OCI-LY3 (cell line): ENCODE results near the gene OCIAD1.

Source experiments
- H2AFZ ChIP-seq: fragments of 200-600, 300-600 bp; shearing (Covaris generic); 2 replicates; pipeline ENCODE4 v1.6.0; 2014; ENCODE audit warnings: antibody characterized with exemption, low read depth, low read length
- H3K27ac ChIP-seq: fragments of 200-600, 300-600 bp; sonication (generic); 2 replicates; pipeline ENCODE4 v1.5.1; 2014; ENCODE audit warnings: mild to moderate bottlenecking, low read length, moderate library complexity, mixed read lengths
- H3K27me3 ChIP-seq: fragments of 200-600, 300-600 bp; sonication (generic); 2 replicates; pipeline ENCODE4 v1.6.1; 2014; ENCODE audit warnings: low read depth, low read length, mixed read lengths
- H3K36me3 ChIP-seq: fragments of 200-600, 300-600 bp; sonication (generic); replicated peaks from 2 replicates; pipeline ENCODE3; 2014; ENCODE audit warnings: low read depth, low read length, mixed read lengths
- H3K4me1 ChIP-seq: fragments of 300-600, 200-600 bp; sonication (generic); 2 replicates; pipeline ENCODE4 v1.6.1; 2014; ENCODE audit warnings: low read length, mixed read lengths
- H3K4me2 ChIP-seq: fragments of 200-600, 300-600 bp; sonication (generic); 2 replicates; pipeline ENCODE4 v1.6.1; 2014; ENCODE audit warnings: low read length, mixed read lengths
- H3K4me3 ChIP-seq: fragments of 300-600, 200-600 bp; sonication (generic); 2 replicates; pipeline ENCODE4 v1.5.1; 2014; ENCODE audit warnings: antibody characterized with exemption, mild to moderate bottlenecking, low read length, moderate library complexity
- H3K79me2 ChIP-seq: fragments of 300-600, 200-600 bp; shearing (Covaris generic); 2 replicates; pipeline ENCODE4 v1.6.1; 2014; ENCODE audit warnings: mild to moderate bottlenecking, low read length, mixed read lengths
- H3K9ac ChIP-seq: fragments of 300-600, 200-600 bp; shearing (Covaris generic); 2 replicates; pipeline ENCODE4 v1.6.0; 2014; ENCODE audit warnings: mild to moderate bottlenecking, low read length, moderate library complexity
- H3K9me3 ChIP-seq: fragments of 200-600, 300-600 bp; shearing (Covaris generic); 2 replicates; pipeline ENCODE4 v1.6.1; 2014; ENCODE audit warnings: low read length, mixed read lengths; ENCODE audit not compliant: insufficient read depth
- H4K20me1 ChIP-seq: fragments of 200-600, 300-600 bp; sonication (generic); 2 replicates; pipeline ENCODE4 v1.6.1; 2016; ENCODE audit warnings: low read length, mixed read lengths; ENCODE audit not compliant: insufficient read depth
- CTCF ChIP-seq: fragments of 200-600, 300-600 bp; sonication (generic); IDR thresholded peaks from 2 replicates; pipeline ENCODE4 v1.5.1; 2014; ENCODE audit warnings: antibody characterized with exemption, low read length, low read depth
- EZH2phosphoT487 ChIP-seq: fragments of 200-600 bp; shearing (Covaris generic); IDR thresholded peaks from 2 replicates; pipeline ENCODE4 v1.6.1; 2018; ENCODE audit warnings: antibody characterized with exemption, mixed run types, low read depth

Gene OCIAD1

GRCh38 chr4:48827622-48828021 is 3.3 kb upstream of the OCIAD1 start:
- Histone ChIP-seq H3K9me3 (no peaks in the 10 kb centered on the region), H3K36me3 (no peaks in the 10 kb centered on the region)

GRCh38 chr4:48831532-48832030 is 693 bp downstream of the OCIAD1 start:
- TF ChIP-seq EZH2phosphoT487, result no peak
- no peak for TF ChIP-seq CTCF
- peaks cover 24% of the 10 kb centered on the region for H3K36me3 ChIP-seq
- peak overlapping the region; percentile 98 for H3K4me3 ChIP-seq
- H3K27me3 ChIP-seq, result no peaks in the 10 kb centered on the region
- peak overlapping the region; percentile 100 for H3K9ac ChIP-seq
- peaks cover 6% of the 10 kb centered on the region; the same call in 1 of the 2 replicates for H4K20me1 ChIP-seq
- H3K27ac ChIP-seq, result peak overlapping the region; percentile 89
- H3K4me2 ChIP-seq, result peak overlapping the region; percentile 91
- peak overlapping the region; percentile 97 for H2AFZ ChIP-seq
- no peaks in the 10 kb centered on the region for H3K9me3 ChIP-seq
- H3K79me2 ChIP-seq, result peaks cover 43% of the 10 kb centered on the region
- H3K4me1 ChIP-seq, result peaks cover 13% of the 10 kb centered on the region

More at GRCh38 chr4:48827622-48828021, 3.3 kb upstream of the OCIAD1 start:
- no peak for TF ChIP-seq CTCF
- TF ChIP-seq EZH2phosphoT487, result no peak
- Histone ChIP-seq H3K27me3 (no peaks in the 10 kb centered on the region), H3K9ac (no peak overlapping the region), H3K79me2 (peaks cover 17% of the 10 kb centered on the region), H2AFZ (no peak overlapping the region), H4K20me1 (peaks cover 4% of the 10 kb centered on the region; the same call in 1 of the 2 replicates), H3K4me2 (no peak overlapping the region), H3K4me1 (peaks cover 13% of the 10 kb centered on the region), H3K4me3 (no peak overlapping the region), H3K27ac (no peak overlapping the region)

GRCh38 chr4:48832571-48832970 is 1.7 kb downstream of the OCIAD1 start:
- H3K9ac ChIP-seq, result peak overlapping the region; percentile 100; the same call in 1 of the 2 replicates
- H2AFZ ChIP-seq, result no peak overlapping the region
- H3K9me3 ChIP-seq, result no peaks in the 10 kb centered on the region
- H3K79me2 ChIP-seq, result peaks cover 43% of the 10 kb centered on the region
- peaks cover 13% of the 10 kb centered on the region for H3K4me1 ChIP-seq
- no peaks in the 10 kb centered on the region for H3K27me3 ChIP-seq
- H3K36me3 ChIP-seq, result peaks cover 26% of the 10 kb centered on the region
- H3K4me3 ChIP-seq, result peak overlapping the region; percentile 98
- no peak overlapping the region for H3K27ac ChIP-seq
- H4K20me1 ChIP-seq, result peaks cover 6% of the 10 kb centered on the region; the same call in 1 of the 2 replicates
- no peak for TF ChIP-seq CTCF
- no peak for TF ChIP-seq EZH2phosphoT487
- H3K4me2 ChIP-seq, result peak overlapping the region; percentile 91

GRCh38 chr4:48836658-48837057 is 5.8 kb downstream of the OCIAD1 start:
- H3K79me2 ChIP-seq, result peaks cover 61% of the 10 kb centered on the region

More at GRCh38 chr4:48836658-48837057, 5.8 kb downstream of the OCIAD1 start:
- Histone ChIP-seq H3K4me1 (peaks cover 7% of the 10 kb centered on the region; the same call in 1 of the 2 replicates), H3K9ac (no peak overlapping the region), H3K27me3 (no peaks in the 10 kb centered on the region), H3K4me2 (no peak overlapping the region), H3K27ac (no peak overlapping the region), H3K9me3 (no peaks in the 10 kb centered on the region), H3K36me3 (peaks cover 50% of the 10 kb centered on the region), H2AFZ (no peak overlapping the region), H3K4me3 (no peak overlapping the region), H4K20me1 (peaks cover 18% of the 10 kb centered on the region; the same call in 1 of the 2 replicates)
- no peak for TF ChIP-seq CTCF
- no peak for TF ChIP-seq EZH2phosphoT487
